ENCODE measurements around the gene TMEM214. TPM values are rescaled to one million over a fixed set of nuclear protein-coding genes. Genes with fewer than 3 reads are reported as not detected.

The TMEM214 gene
- total and polyA plus RNA-seq, 3 donors from 2014 or later, result 64.8 to 81.9 (median 73.9) TPM

DNA sequence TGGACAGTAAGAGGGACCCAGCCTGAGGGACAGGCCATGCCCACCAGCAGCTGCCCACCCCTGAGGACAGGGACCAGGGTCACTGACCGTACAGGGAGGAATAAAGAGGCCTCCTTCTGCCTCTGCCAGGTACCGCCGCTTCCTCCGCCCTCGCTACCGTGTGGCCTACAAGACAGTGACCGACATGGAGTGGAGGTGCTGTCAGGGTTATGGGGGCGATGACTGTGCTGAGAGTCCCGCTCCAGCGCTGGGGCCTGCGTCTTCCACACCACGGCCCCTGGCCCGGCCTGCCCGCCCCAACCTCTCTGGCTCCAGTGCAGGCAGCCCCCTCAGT lies 47.8 kb downstream of the TMEM214 start:
- no peak for DNase-seq
- TF ChIP-seq, protein P1, sequence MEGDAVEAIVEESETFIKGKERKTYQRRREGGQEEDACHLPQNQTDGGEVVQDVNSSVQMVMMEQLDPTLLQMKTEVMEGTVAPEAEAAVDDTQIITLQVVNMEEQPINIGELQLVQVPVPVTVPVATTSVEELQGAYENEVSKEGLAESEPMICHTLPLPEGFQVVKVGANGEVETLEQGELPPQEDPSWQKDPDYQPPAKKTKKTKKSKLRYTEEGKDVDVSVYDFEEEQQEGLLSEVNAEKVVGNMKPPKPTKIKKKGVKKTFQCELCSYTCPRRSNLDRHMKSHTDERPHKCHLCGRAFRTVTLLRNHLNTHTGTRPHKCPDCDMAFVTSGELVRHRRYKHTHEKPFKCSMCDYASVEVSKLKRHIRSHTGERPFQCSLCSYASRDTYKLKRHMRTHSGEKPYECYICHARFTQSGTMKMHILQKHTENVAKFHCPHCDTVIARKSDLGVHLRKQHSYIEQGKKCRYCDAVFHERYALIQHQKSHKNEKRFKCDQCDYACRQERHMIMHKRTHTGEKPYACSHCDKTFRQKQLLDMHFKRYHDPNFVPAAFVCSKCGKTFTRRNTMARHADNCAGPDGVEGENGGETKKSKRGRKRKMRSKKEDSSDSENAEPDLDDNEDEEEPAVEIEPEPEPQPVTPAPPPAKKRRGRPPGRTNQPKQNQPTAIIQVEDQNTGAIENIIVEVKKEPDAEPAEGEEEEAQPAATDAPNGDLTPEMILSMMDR (IDR thresholded peaks at IDR 0.05), result no peak
- no peak for TF ChIP-seq POLR2A (IDR thresholded peaks at IDR 0.05)
- no peaks in the 10 kb centered on the region for H3K9me3 ChIP-seq
- H3K4me3 ChIP-seq, result peak overlapping the region in 1 of 2 donors; percentile 68
- H3K4me1 ChIP-seq, result peaks cover 19% of the 10 kb centered on the region
- 55 to 76% methylated on average over 9 to 14 of the region's 14 CpGs for WGBS, 2 donors
- no peaks in the 10 kb centered on the region for H3K27me3 ChIP-seq
- H3K36me3 ChIP-seq (ENCODE audit: low read depth, missing control alignments), result no peaks in the 10 kb centered on the region
- peak overlapping the region; percentile 74 to 76 for H3K27ac ChIP-seq
- intact Hi-C loops (cut with DNase I; ENCODE audit: low total_unique reads), result loop anchor here (10.0 kb wide), 1 partner anchor 134 kb away; the partner anchor contains the start of genes ATRAID, CAD and SLC5A6

DNA sequence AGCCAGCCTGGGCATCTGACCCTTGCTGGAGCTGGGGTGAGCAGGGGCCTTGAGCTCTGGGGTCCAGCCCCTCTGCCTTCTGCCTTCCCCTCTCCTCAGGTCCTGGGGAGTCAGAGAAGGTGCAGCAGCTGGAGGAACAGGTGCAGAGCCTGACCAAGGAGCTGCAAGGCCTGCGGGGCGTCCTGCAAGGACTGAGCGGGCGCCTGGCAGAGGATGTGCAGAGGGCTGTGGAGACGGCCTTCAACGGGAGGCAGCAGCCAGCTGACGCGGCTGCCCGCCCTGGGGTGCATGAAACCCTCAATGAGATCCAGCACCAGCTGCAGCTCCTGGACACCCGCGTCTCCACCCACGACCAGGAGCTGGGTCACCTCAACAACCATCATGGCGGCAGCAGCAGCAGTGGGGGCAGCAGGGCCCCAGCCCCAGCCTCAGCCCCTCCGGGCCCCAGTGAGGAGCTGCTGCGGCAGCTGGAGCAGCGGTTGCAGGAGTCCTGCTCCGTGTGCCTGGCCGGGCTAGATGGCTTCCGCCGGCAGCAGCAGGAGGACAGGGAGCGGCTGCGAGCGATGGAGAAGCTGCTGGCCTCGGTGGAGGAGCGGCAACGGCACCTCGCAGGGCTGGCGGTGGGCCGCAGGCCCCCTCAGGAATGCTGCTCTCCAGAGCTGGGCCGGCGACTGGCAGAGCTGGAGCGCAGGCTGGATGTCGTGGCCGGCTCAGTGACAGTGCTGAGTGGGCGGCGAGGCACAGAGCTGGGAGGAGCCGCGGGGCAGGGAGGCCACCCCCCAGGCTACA lies 49.4 kb downstream of the TMEM214 start:
- DNase-seq, result no peak
- TF ChIP-seq, protein P1 (IDR thresholded peaks at IDR 0.05), result no peak
- no peak for TF ChIP-seq POLR2A (IDR thresholded peaks at IDR 0.05)
- Histone ChIP-seq H3K9me3 (no peaks in the 10 kb centered on the region), H3K27ac (peak overlapping the region in 1 of 2 donors; percentile 37), H3K27me3 (no peaks in the 10 kb centered on the region), H3K36me3 (ENCODE audit: low read depth, missing control alignments) (no peaks in the 10 kb centered on the region), H3K4me3 (no peak overlapping the region), H3K4me1 (peaks cover 13% of the 10 kb centered on the region)
- intact Hi-C loops (cut with DNase I; ENCODE audit: low total_unique reads), result loop anchor here (10.0 kb wide), 1 partner anchor 133 kb away; the partner anchor contains the start of genes ATRAID, CAD and SLC5A6
- 82 to 85% methylated on average over 11 to 38 of the region's 38 CpGs for WGBS, 2 donors

DNA sequence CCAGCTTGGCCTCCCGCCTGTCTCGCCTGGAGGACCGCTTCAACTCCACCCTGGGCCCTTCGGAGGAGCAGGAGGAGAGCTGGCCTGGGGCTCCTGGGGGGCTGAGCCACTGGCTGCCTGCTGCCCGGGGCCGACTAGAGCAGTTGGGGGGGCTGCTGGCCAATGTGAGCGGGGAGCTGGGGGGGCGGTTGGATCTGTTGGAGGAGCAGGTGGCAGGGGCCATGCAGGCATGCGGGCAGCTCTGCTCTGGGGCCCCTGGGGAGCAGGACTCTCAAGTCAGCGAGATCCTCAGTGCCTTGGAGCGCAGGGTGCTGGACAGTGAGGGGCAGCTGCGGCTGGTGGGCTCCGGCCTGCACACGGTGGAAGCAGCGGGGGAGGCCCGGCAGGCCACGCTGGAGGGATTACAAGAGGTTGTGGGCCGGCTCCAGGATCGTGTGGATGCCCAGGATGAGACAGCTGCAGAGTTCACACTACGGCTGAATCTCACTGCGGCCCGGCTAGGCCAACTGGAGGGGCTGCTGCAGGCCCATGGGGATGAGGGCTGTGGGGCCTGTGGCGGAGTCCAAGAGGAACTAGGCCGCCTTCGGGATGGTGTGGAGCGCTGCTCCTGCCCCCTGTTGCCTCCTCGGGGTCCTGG lies 50.1 kb downstream of the TMEM214 start:
- H3K4me1 ChIP-seq, result peaks cover 10% of the 10 kb centered on the region
- intact Hi-C loops (cut with DNase I; ENCODE audit: low total_unique reads), result loop anchor here (10.0 kb wide), 1 partner anchor 132 kb away; the partner anchor contains the start of genes ATRAID, CAD and SLC5A6
- no peak for DNase-seq

DNA sequence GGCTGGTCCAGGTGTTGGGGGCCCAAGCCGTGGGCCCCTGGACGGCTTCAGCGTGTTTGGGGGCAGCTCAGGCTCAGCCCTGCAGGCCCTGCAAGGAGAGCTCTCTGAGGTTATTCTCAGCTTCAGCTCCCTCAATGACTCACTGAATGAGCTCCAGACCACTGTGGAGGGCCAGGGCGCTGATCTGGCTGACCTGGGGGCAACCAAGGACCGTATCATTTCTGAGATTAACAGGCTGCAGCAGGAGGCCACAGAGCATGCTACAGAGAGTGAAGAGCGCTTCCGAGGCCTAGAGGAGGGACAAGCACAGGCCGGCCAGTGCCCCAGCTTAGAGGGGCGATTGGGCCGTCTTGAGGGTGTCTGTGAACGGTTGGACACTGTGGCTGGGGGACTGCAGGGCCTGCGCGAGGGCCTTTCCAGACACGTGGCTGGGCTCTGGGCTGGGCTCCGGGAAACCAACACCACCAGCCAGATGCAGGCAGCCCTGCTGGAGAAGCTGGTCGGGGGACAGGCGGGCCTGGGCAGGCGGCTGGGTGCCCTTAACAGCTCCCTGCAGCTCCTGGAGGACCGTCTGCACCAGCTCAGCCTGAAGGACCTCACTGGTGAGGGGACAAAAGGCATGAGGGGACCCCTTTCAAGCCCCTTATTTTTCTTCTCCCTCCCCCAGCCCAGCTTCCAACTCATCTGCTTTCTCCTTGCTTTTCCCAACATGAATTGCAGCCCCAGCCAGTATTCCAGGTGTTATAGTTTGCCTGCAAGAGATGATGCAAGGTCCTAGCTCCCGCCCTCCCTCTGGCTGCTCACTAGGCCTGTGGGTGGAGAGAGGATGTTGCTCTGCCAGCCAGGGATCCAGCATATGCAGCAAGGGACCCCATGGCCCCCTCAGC lies 50.9 kb downstream of the TMEM214 start:
- WGBS, 2 donors, result 78 to 82% methylated on average over 14 to 20 of the region's 20 CpGs
- no peak for DNase-seq
- intact Hi-C loops (cut with DNase I; ENCODE audit: low total_unique reads), result loop anchor here (10.0 kb wide), 1 partner anchor 131 kb away; the partner anchor contains the start of genes ATRAID, CAD and SLC5A6
- H3K36me3 ChIP-seq (ENCODE audit: low read depth, missing control alignments), result no peaks in the 10 kb centered on the region
- no peaks in the 10 kb centered on the region for H3K27me3 ChIP-seq
- TF ChIP-seq, protein P1 (IDR thresholded peaks at IDR 0.05), result no peak
- no peak for TF ChIP-seq POLR2A (IDR thresholded peaks at IDR 0.05)
- no peaks in the 10 kb centered on the region for H3K9me3 ChIP-seq
- H3K4me1 ChIP-seq, result peaks cover 6% of the 10 kb centered on the region
- H3K27ac ChIP-seq, result no peak overlapping the region
- no peak overlapping the region for H3K4me3 ChIP-seq

More for the DNA sequence above, 50.1 kb downstream of the TMEM214 start:
- Histone ChIP-seq H3K4me3 (no peak overlapping the region), H3K36me3 (ENCODE audit: low read depth, missing control alignments) (no peaks in the 10 kb centered on the region), H3K27ac (no peak overlapping the region), H3K9me3 (no peaks in the 10 kb centered on the region), H3K27me3 (no peaks in the 10 kb centered on the region)
- no peak for TF ChIP-seq POLR2A (IDR thresholded peaks at IDR 0.05)
- TF ChIP-seq, protein P1 (IDR thresholded peaks at IDR 0.05), result no peak
- WGBS, 2 donors, result 81 to 91% methylated on average over 11 to 23 of the region's 27 CpGs
